Kidney capillary endothelial cell (primary cell): ENCODE results near the gene NSD2.
A peak's percentile ranks its signal among the peaks of the same experiment; 100 is the strongest.
"Not testable (repeated sequence)": the region's sequence is repeated elsewhere in the genome, so short reads cannot be mapped to it uniquely, and the experiment has no call there.

ENCODE experiments used
- DNase-seq: peaks from one replicate; pipeline ENCODE4 v3.0.0-alpha.2; 2018; ENCODE audit warnings: low spot score

NSD2 gene

DNA sequence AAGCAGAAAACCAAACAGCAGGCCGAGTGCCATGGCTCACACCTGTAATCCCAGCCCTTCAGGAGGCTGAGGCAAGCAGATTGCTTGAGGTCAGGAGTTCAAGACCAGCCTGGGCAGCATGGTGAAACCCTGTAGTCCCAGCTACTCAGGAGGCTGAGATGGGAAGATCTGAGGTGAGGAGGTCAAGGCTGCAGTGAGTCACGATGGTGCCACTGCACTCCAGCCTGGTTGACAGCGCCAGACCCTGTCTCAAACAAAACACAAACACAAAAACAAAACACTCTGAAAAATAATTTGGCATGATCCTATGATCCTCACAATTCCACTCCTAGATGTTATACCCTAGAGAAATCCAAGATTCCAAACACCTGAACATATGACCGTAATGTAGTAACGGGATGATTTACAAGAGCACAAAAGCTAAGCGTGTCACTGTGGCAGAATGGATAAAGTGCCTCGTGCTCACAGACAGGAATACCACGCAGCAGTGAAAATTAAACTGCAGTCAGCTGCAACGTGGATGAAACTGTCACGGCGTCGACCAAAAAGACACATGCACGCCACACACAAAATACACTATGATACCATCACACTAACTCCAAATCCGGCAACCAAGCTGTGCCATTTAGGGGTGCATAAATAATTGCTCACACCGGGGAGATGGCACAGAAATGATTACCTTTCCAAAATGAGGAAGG is 135.9 kb downstream of the NSD2 start:
- no peak for DNase-seq

DNA sequence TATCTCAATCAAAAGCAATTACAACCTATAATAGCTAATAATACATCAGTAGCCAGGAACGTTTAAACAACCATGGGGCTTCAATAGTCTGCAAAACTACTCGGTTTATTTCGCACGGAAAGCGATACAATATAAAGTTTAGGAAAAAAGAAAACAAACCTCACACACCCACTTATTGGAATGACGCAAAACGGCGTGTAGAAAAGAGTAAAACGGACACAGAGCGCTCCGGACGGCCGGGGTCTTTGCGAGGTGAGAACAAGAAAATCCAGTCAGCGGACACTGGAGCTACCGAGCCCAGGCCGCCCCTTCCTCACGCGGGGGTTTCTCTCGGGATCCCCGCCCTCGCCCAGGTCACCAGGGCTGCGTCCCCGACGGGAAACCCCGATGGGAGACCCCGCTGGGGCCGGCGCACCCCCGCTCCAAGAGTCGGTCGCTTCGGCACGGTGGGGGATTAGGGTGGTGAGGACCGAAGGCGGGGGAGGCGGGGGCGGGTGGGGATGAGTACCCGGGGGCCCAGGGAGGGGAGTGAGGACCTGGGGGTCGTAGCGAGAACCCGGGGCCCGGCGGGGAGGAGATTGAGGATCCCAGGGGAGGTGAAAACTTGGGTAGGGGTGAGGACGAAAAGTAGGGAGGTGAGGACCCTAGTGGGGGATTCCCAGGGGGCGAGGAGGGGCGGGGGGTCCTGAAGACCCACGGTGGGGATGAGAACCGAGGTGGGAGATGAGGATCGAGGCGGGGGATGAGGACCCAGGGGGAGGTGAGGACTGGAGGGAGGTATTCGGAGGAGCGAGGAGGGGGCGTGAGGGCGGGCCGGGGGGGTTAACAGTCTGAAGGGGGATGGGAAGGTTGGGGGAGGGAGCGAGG is 136.8 kb downstream of the NSD2 start:
- DNase-seq = no peak

DNA sequence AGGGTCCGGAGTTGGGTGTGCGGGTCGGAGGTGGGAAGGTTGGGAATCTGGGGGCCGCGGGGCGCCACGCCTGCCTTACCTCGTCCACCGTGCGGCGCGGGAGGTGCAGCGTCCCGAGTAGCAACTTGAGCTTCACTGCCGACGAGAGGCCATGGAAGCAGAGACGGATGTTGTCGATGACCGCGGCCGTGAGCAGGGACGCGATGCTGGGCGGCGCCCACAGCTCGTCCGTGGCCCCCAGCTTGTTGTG is 137.4 kb downstream of the NSD2 start:
- no peak for DNase-seq

DNA sequence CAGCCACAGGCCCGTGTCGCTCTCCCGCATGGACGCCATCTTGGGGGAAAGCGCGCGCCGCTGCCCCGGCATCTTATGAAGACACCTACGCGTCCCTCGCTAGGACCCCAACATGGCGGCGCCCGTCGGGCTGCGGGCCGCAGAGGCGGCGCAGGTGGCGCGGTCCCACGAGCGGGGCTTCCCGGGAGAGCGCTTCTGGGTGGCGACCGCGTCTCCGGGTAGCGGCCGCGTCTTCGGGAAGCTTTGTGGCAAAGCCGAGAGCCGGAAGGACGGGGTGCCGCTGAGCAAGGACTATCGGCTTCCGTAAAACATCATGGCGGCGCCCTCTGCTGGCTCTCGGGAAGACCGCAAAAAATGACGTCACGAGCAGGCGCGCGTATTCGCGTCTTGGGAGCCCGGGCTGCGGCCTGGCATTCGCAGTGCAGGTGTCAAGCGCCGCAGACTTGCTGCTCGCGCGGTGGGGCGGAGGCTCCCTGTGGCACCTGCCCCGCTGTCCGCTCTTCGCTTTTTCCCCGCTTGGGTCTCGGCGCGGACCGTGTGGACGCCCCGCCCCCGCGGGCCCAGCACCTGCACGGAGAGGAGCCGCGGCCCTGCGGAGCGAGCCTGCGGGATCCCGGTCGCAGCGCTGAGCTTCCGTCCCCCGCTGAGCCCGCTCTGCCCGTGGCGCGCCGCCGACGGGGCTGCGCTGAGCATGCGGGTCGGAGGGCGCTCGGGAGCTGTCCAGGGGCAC is 137.9 kb downstream of the NSD2 start, which contains the start of gene NELFA:
TSS of gene NELFA (minus strand) at position 54 of the 730 bp plus-strand sequence. CDS start at position 39, 15 bp downstream.
- peak; percentile 87 for DNase-seq

DNA sequence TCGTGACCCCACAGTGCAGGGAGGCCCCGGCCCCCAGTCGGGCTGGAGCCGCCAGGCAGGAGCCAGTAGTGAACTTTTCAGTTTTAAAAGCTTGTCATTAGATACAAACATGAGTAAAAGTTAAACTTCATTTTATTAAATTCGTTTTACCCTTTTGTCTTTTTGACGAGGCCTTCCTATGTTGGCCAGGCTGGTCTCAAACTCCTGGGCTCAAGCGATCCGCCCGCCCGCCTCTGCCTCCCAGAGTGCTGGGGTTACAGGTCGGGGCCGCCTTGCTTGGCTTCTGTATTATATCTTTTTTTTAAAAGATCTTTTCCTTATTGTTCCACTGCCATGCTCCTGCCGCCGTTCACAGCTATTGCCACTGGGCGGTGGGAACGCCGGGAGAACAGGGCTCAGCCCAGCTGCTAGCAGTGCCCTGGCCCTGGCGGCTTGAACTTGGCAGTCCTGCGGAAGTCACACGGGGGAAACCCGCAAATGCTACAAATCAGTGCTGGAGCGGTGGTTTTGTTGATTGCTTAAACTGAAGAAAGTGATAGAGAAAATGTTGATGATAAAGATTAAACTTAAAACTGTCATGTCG is 138.5 kb downstream of the NSD2 start:
- DNase-seq = peak; percentile 67

DNA sequence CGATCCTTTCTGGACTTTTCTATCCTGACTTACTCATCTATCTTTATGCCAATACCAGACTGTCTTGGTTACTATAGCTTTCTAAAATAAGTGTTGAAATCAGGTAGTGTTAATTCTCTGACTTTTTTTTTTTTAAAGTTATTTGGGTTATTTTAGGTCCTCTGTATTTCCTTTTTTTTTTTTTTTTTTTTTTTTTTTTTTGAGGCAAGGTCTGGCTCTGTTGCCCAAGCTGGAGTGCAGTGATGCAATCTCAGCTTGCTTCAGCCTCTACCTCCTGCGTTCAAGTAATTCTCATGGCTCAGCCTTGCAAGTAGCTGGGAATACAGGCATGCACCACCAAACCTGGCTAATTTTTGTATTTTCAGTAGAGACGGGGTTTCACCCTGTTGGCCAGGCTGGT is 140.4 kb downstream of the NSD2 start:
- DNase-seq = no peak

DNA sequence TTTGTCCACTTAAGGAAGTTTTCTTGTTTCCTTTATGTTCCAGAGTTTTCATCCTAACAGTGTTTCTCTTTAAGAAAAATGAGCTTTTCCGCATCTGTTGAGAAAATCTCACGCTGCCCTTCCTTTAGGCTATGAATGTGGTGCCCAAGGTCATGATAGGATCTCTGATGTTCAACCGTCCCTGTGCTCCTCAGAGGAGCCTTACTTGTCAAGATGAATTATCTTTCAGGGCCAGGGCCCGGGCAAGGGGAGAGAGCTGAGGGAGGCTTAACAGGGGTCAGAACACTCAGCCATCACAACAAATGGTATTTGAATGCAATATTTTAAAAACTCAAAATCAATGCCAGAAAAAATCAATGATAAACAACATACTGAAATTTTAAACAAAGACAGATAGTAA is 143.8 kb downstream of the NSD2 start:
- no peak for DNase-seq

DNA sequence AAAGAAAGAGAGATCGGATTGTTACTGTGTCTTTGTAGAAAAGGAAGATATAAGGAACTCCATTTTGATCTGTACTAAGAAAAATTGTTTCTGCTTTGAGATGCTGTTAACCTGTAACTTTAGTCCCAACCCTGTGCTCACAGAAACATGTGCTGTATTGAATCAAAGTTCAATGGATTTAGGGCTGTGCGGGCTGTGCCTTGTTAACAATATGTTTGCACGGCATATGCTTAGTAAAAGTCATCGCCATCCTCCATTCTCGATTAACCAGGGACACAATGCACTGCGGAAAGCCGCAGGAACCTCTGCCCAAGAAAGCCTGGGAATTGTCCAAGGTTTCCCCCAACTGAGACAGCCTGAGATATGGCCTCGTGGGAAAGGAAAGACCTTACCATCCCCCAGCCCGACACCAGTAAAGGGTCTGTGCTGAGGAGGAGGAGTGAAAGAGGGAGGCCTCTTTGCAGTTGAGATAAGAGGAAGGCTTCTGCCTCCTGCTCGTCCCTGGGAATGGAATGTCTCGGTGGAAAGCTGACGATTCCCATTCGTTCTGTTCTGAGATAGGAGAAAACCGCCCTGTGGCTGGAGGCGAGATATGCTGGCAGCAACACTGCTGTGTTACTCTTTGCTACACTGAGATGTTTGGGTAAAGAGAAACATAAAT is 150.3 kb downstream of the NSD2 start:
- not testable (repeated sequence) for DNase-seq

DNA sequence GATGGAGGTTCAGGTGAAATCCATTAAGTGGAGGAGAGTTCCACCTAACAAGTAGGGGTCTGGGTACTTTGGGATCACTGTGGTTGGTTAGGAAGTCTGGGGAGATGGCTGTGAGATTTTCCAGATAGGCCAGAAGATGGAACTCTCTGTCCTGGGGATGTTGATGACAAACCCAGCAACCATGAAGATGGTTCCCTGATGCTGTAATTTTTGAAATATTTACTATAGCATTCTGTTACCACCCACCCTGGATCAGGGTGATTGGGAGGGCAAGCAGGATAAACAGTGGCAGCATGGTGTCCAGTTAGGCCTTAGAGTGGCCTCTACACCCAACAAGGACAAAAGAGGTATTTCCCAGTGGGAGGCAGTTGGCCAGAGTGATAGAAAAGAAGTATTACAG is 153.5 kb downstream of the NSD2 start:
- DNase-seq = no peak

DNA sequence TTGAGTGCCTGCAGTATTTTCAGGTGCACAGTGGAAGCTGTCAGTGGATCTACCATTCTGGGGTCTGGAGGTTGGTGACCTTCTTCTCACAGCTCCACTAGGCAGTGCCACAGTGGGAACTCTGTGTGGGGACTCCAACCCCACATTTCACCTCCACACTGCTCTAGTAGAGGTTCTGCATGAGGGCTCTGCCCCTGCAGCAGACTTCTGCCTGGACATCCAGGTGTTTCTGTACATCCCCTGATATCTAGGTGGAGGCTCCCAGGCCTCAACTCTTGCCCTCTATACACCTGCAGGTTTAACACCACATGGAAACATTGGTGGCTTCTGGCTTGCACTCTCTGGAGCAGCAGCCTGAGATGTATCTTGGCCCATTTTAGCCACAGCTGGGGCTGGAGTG is 154.6 kb downstream of the NSD2 start:
- DNase-seq = no peak

DNA sequence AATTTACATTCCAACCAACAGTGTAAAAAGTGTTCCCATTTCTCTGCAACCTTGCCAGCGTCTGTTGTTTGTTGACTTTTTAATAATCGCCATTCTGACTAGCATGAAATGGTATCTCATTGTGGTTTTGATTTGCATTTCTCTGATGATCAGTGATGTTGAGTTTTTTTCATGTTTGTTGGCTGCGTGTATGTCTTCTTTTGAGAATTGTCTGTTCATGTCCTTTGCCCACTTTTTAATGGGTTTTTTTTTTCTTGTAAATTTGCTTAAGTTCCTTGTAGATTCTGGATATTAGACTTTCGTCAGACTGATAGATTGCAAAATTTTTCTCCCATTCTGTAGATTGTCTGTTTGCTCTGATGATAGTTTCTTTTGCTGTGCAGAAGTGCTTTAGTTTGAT is 155.9 kb downstream of the NSD2 start:
- DNase-seq = not testable (repeated sequence)

DNA sequence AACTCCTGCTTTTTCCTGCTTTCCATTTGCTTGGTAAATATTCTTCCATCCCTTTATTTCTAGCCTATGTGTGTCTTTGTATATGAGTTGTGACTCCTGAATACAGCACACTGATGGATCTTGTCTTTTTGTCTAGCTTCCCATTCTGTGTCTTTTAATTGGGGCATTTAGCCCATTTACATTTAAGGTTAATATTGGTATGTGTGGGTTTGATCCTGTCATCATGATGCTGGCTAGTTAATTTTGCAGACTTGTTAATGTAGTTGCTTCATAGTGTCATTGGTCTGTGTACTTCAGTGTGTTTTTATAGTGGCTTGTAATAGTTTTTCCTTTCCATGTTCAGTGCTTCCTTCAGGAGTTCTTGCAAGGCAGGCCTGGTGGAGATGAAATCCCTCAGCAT is 160.0 kb downstream of the NSD2 start:
- DNase-seq = not testable (repeated sequence)
